NB4 (cell line): Measurements from ENCODE around the gene ASCC3.

ENCODE experiments used
- DNase-seq: peaks from one replicate; pipeline ENCODE4 v3.0.0; 2010; ENCODE audit warnings: low read depth
- H3K4me3 ChIP-seq: one replicate; pipeline ENCODE4 v1.5.1; 2011; ENCODE audit warnings: mild to moderate bottlenecking, low read depth, low read length, moderate library complexity
- CTCF ChIP-seq: IDR thresholded peaks from one replicate; pipeline ENCODE4 v1.5.1; 2012; ENCODE audit warnings: low read depth, low read length
- MAX ChIP-seq: IDR thresholded peaks from 2 replicates; pipeline ENCODE4 v1.6.1; 2011; ENCODE audit warnings: low read depth, low read length
- MYC ChIP-seq: IDR thresholded peaks from 2 replicates; pipeline ENCODE4 v1.6.1; 2011; ENCODE audit warnings: low read depth, low read length
- POLR2A ChIP-seq: IDR thresholded peaks from 2 replicates; pipeline ENCODE4 v1.6.1; 2011; ENCODE audit warnings: mild to moderate bottlenecking; ENCODE audit not compliant: insufficient read length; ENCODE audit errors: extremely low read depth

The ASCC3 gene

GRCh38 chr6:100630536-100630935, 250.6 kb downstream of the ASCC3 start:
- TF ChIP-seq MYC (no peak), POLR2A (no peak), CTCF (no peak), MAX (no peak)
- no peak for DNase-seq
- no peak overlapping the region for H3K4me3 ChIP-seq

GRCh38 chr6:100627911-100628758, 253.0 kb downstream of the ASCC3 start:
- no peak for TF ChIP-seq CTCF
- no peak for TF ChIP-seq POLR2A
- TF ChIP-seq MYC, result no peak
- TF ChIP-seq MAX, result no peak
- DNase-seq, result peak; percentile 4
- H3K4me3 ChIP-seq, result no peak overlapping the region

- no peak overlapping the region for H3K4me3 ChIP-seq
- TF ChIP-seq CTCF (no peak), MAX (no peak), POLR2A (no peak), MYC (no peak)
- no peak for DNase-seq
Measured at GRCh38 chr6:100626721-100627120, 254.4 kb downstream of the ASCC3 start.

- DNase-seq, result no peak
- TF ChIP-seq MYC (no peak), MAX (no peak), POLR2A (no peak), CTCF (no peak)
- no peak overlapping the region for H3K4me3 ChIP-seq
Measured at GRCh38 chr6:100622907-100623692, 258.0 kb downstream of the ASCC3 start.

- no peak for DNase-seq
- TF ChIP-seq MAX (no peak), MYC (no peak), CTCF (no peak), POLR2A (no peak)
- no peak overlapping the region for H3K4me3 ChIP-seq
Measured at GRCh38 chr6:100620085-100620840, 260.9 kb downstream of the ASCC3 start.
